KMS-11 (cell line): ENCODE measurements around the gene HNRNPF.

ENCODE experiments used
- H2AFZ ChIP-seq: fragments of 200-600 bp; sonication (generic); 2 replicates; pipeline ENCODE4 v1.6.1; 2016; ENCODE audit warnings: antibody characterized with exemption, mixed run types, low read depth
- H3K27ac ChIP-seq: fragments of 200-600 bp; sonication (generic); 2 replicates; pipeline ENCODE4 v1.6.1; 2016; ENCODE audit warnings: mild to moderate bottlenecking, mixed run types
- H3K27me3 ChIP-seq: fragments of 200-600 bp; sonication (generic); 2 replicates; pipeline ENCODE4 v1.6.1; 2017; ENCODE audit warnings: mild to moderate bottlenecking, low read depth, mixed run types, moderate library complexity; ENCODE audit not compliant: insufficient read depth
- H3K36me3 ChIP-seq: fragments of 200-600 bp; sonication (generic); 2 replicates; pipeline ENCODE4 v1.6.1; 2017; ENCODE audit warnings: mild to moderate bottlenecking, mixed run types; ENCODE audit not compliant: insufficient read depth
- H3K4me1 ChIP-seq: fragments of 200-600 bp; sonication (generic); 2 replicates; pipeline ENCODE4 v1.6.1; 2016; ENCODE audit warnings: mild to moderate bottlenecking, low read depth, mixed run types; ENCODE audit not compliant: poor library complexity, severe bottlenecking
- H3K4me2 ChIP-seq: fragments of 200-600 bp; sonication (generic); 2 replicates; pipeline ENCODE4 v1.7.0; 2016; ENCODE audit warnings: mild to moderate bottlenecking, mixed run types
- H3K4me3 ChIP-seq: fragments of 200-600 bp; sonication (generic); IDR thresholded peaks from 2 replicates; pipeline ENCODE4 v1.6.1; 2017; ENCODE audit warnings: low read depth, low read length, mixed read lengths; ENCODE audit not compliant: insufficient read depth
- H3K79me2 ChIP-seq: fragments of 200-600 bp; sonication (generic); 2 replicates; pipeline ENCODE4 v1.6.1; 2016; ENCODE audit warnings: low read depth, mixed run types; ENCODE audit not compliant: insufficient read depth
- H3K9ac ChIP-seq: fragments of 200-600 bp; sonication (generic); 2 replicates; pipeline ENCODE4 v1.6.1; 2016; ENCODE audit warnings: mild to moderate bottlenecking, mixed run types
- H4K20me1 ChIP-seq: fragments of 200-600 bp; sonication (generic); 2 replicates; pipeline ENCODE4 v1.6.1; 2016; ENCODE audit warnings: mild to moderate bottlenecking, mixed run types; ENCODE audit not compliant: insufficient read depth
- CTCF ChIP-seq: fragments of 200-600 bp; sonication (generic); conservative IDR thresholded peaks from 2 replicates; pipeline ENCODE4 v1.6.1; 2017; ENCODE audit warnings: low read depth, mild to moderate bottlenecking, antibody characterized with exemption, low read length, moderate library complexity, mixed read lengths

Gene HNRNPF

DNA sequence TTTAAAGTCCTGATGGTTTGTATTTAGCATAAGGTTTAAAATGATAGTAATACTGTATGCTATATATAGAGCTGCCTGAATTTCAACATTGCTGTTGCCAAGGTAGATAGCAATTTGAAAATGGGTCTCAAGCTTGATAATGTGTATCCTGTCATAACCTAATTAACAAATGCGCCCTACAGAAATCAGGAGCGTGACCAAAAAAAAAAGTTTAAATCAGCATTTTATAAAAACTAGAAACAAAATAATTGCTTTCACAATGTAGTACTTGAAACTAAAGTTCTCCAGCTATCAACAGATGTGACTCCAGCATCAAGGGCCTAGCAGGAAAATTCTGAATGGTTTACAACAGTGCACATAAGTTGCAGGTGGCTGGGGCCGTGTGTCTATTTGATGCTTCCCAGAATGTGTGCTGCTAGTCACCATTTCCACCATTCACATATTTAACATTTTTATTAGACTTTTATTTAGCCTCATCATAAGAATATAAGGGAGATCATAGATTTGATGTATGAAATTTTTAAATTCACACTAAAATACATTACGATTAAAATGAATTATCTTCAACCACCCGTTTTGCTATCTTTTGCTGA, 23.5 kb downstream of the HNRNPF start:
- H3K4me2 ChIP-seq, result no peak overlapping the region
- H3K27ac ChIP-seq, result no peak overlapping the region
- no peak overlapping the region for H3K9ac ChIP-seq
- peaks cover 17% of the 10 kb centered on the region; the same call in 1 of the 2 replicates for H3K36me3 ChIP-seq
- no peak overlapping the region for H3K4me3 ChIP-seq
- peaks cover 10% of the 10 kb centered on the region; the same call in 1 of the 2 replicates for H3K79me2 ChIP-seq
- H2AFZ ChIP-seq, result no peak overlapping the region
- peaks cover 8% of the 10 kb centered on the region for H3K4me1 ChIP-seq
- H4K20me1 ChIP-seq, result peaks cover 3% of the 10 kb centered on the region; the same call in 1 of the 2 replicates
- no peak for TF ChIP-seq CTCF
- no peaks in the 10 kb centered on the region for H3K27me3 ChIP-seq

- peaks cover 14% of the 10 kb centered on the region for H3K4me1 ChIP-seq
- no peak overlapping the region for H3K27ac ChIP-seq
- H3K36me3 ChIP-seq, result peaks cover 15% of the 10 kb centered on the region; the same call in 1 of the 2 replicates
- H4K20me1 ChIP-seq, result peaks cover 3% of the 10 kb centered on the region; the same call in 1 of the 2 replicates
- H3K4me2 ChIP-seq, result no peak overlapping the region
- H3K4me3 ChIP-seq, result no peak overlapping the region
- no peak for TF ChIP-seq CTCF
- H2AFZ ChIP-seq, result no peak overlapping the region
- no peak overlapping the region for H3K9ac ChIP-seq
- H3K79me2 ChIP-seq, result peaks cover 5% of the 10 kb centered on the region; the same call in 1 of the 2 replicates
- H3K27me3 ChIP-seq, result no peaks in the 10 kb centered on the region
These were observed 24.4 kb downstream of the HNRNPF start for GRCh38 chr10:43384252-43385221.

DNA sequence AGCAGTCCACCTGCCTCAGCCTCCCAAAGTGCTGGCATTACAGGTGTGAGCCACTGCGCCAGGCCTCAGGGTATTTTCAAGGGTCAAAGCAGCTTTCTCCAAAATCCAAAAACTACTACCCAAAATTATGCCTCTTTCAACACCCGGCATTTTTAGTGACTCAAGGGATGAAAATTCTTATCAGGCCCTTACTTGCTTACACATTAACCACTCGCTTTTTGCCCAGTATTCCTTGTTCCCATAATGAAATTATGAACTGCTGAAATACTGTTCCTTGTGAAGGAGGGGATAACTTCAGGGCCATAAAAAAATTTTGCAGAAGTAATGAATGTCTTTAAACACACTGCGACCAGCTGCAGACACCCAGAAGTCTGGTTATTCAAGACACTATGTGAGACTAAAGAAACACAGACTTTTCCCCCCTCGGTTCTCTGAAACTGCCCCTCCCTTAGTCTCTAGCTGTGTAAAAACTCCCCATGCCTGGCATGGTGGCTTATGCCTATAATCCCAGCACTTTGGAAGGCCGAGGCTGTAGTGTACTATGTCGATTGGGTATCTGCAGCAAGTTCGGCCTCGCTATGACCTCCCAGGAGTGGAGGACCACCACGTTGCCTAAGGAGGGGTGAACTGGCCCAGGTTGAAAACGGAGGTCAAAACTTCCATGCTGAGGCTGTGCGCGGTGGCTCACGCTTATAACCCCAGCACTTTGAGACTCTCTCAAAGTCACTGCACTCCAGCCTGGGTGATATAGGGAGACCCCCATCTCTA, 25.6 kb downstream of the HNRNPF start:
- Histone ChIP-seq H3K4me3 (no peak overlapping the region), H3K4me2 (no peak overlapping the region), H3K27ac (no peak overlapping the region), H4K20me1 (0 out of 2 replicates have a peak, but pooled peaks cover 3% of the 10 kb centered on the region), H3K27me3 (no peaks in the 10 kb centered on the region), H3K9ac (no peak overlapping the region), H3K4me1 (peaks cover 13% of the 10 kb centered on the region), H3K79me2 (no peaks in the 10 kb centered on the region), H3K36me3 (peaks cover 15% of the 10 kb centered on the region; the same call in 1 of the 2 replicates), H2AFZ (no peak overlapping the region)
- no peak for TF ChIP-seq CTCF

GRCh38 chr10:43380610-43381222, 28.3 kb downstream of the HNRNPF start:
- Histone ChIP-seq H4K20me1 (no peaks in the 10 kb centered on the region), H3K27ac (no peak overlapping the region), H3K4me3 (no peak overlapping the region), H3K4me1 (peaks cover 11% of the 10 kb centered on the region), H3K9ac (no peak overlapping the region), H3K36me3 (no peaks in the 10 kb centered on the region), H3K4me2 (no peak overlapping the region), H3K27me3 (no peaks in the 10 kb centered on the region), H2AFZ (no peak overlapping the region), H3K79me2 (no peaks in the 10 kb centered on the region)
- no peak for TF ChIP-seq CTCF
